K562 (cell line): ENCODE results near the gene BTBD10.

Source experiments
- BRD4 ChIP-seq: fragments of 200-600 bp; sonication (generic); IDR thresholded peaks from 2 replicates; pipeline ENCODE4 v1.6.1; 2017; ENCODE audit warnings: inconsistent platforms
- CTCF ChIP-seq, 3 experiments: IDR thresholded peaks in 2 of 3; conservative IDR thresholded peaks in 1 of 3; 2 replicates each; pipeline ENCODE4 v1.5.1; 2011 to 2012; ENCODE audit warnings: low read length in 3 of 3, mild to moderate bottlenecking in 3 of 3, control low read depth in 2 of 3, improper control_type of control experiment in 1 of 3, inconsistent platforms in 1 of 3, low read depth in 1 of 3, mixed read lengths in 1 of 3, moderate library complexity in 1 of 3; ENCODE audit not compliant: insufficient read depth in 2 of 3
- HBP1 ChIP-seq: fragments of 450-650 bp; formaldehyde crosslinking; IDR thresholded peaks from 2 replicates; pipeline ENCODE4 v1.4.0; 2022; ENCODE audit warnings: missing genetic modification characterization
- NFIC ChIP-seq: fragments of 450-650 bp; IDR thresholded peaks from 2 replicates; pipeline ENCODE4 v1.6.1; 2017; ENCODE audit warnings: mild to moderate bottlenecking, inconsistent platforms
- REST ChIP-seq, 2 experiments: fragments of 450-650 bp; formaldehyde crosslinking in 1 of 2; IDR thresholded peaks; 2 replicates each; pipeline versions ENCODE4 v1.4.0 to v1.6.1; 2014 to 2020; ENCODE audit warnings: mild to moderate bottlenecking in 2 of 2, borderline replicate concordance in 1 of 2, low read depth in 1 of 2
- SMARCA4 ChIP-seq: fragments of 450-650 bp; IDR thresholded peaks from 2 replicates; pipeline ENCODE4 v1.6.1; 2016
- U2AF2 ChIP-seq: fragments of 200-400 bp; formaldehyde crosslinking; optimal IDR thresholded peaks from 2 replicates; pipeline ENCODE3; 2017; ENCODE audit warnings: low read depth, mild to moderate bottlenecking, low read length

- TF ChIP-seq NFIC (no peak), REST (IDR thresholded peaks at IDR 0.05; ENCODE audit: borderline replicate concordance) (no peak), REST (CRISPR knock-in tag; IDR thresholded peaks at IDR 0.05; ENCODE audit: low read depth) (no peak), U2AF2 (no peak), BRD4 (no peak), CTCF (IDR thresholded peaks at IDR 0.05 in 2 of 3, conservative IDR thresholded peaks at IDR 0.05 in 1 of 3; ENCODE audit: insufficient read depth in 2 of 3, low read depth in 1 of 3, low read length in 3 of 3) (no peak), SMARCA4 (no peak), HBP1 (no peak)
Measured at GRCh38 chr11:13347901-13348300, 115.1 kb downstream of the BTBD10 start.
